Muscle of arm (tissue), 14 donors: ENCODE data around the gene ITGB3. TPM values are rescaled to one million over a fixed set of nuclear protein-coding genes. Genes with fewer than 3 reads are reported as not detected.
"Not testable (repeated sequence)": the region's sequence is repeated elsewhere in the genome, so short reads cannot be mapped to it uniquely, and the experiment has no call there.

Experiments used
- DNase-seq: peaks from one replicate; pipeline ENCODE4 v3.0.0-alpha.2; 2013
- long read RNA-seq, 11 donors: transcript quantifications; one replicate each; lab custom pipeline, GENCODE V29; 2026
- polyA plus RNA-seq, 12 donors: library from polyadenylated mRNA; unstranded; fragments of 120-200 nt; gene quantifications; one replicate each; pipeline ENCODE4 v1.2.1, GENCODE V29; 2013; ENCODE audit not compliant: insufficient read length in 12 of 12

The ITGB3 gene
- polyA plus RNA-seq, result 10 to 100 TPM in 11 of 12 donors, not detected in 1; 10.6 to 17.7 (median 14.0) TPM
- long read RNA-seq, donor 1, result 0 reads
- long read RNA-seq, donor 2, partial matches to known transcripts, result 0 of 1 reads
- long read RNA-seq, donor 2, other reads (novel, unspliced or antisense), result 0 of 1 reads
- long read RNA-seq, donor 3, partial matches to known transcripts, result 6 of 6 reads
- long read RNA-seq, donor 3, other reads (novel, unspliced or antisense), result 0 of 6 reads
- long read RNA-seq, donor 4, result 0 reads
- long read RNA-seq, donor 5, partial matches to known transcripts, result 5 of 7 reads
- long read RNA-seq, donor 5, other reads (novel, unspliced or antisense), result 0 of 7 reads
- long read RNA-seq, donor 6, result 0 reads
- long read RNA-seq, donor 7, result 0 reads
- long read RNA-seq, donor 8, partial matches to known transcripts, result 0 of 3 reads
- long read RNA-seq, donor 8, other reads (novel, unspliced or antisense), result 0 of 3 reads
- long read RNA-seq, donor 9, partial matches to known transcripts, result 0 of 1 reads
- long read RNA-seq, donor 9, other reads (novel, unspliced or antisense), result 0 of 1 reads
- long read RNA-seq, donor 10, partial matches to known transcripts, result 5 of 6 reads
- long read RNA-seq, donor 10, other reads (novel, unspliced or antisense), result 0 of 6 reads
- long read RNA-seq, donor 11, partial matches to known transcripts, result 0 of 1 reads
- long read RNA-seq, donor 11, other reads (novel, unspliced or antisense), result 0 of 1 reads

DNA sequence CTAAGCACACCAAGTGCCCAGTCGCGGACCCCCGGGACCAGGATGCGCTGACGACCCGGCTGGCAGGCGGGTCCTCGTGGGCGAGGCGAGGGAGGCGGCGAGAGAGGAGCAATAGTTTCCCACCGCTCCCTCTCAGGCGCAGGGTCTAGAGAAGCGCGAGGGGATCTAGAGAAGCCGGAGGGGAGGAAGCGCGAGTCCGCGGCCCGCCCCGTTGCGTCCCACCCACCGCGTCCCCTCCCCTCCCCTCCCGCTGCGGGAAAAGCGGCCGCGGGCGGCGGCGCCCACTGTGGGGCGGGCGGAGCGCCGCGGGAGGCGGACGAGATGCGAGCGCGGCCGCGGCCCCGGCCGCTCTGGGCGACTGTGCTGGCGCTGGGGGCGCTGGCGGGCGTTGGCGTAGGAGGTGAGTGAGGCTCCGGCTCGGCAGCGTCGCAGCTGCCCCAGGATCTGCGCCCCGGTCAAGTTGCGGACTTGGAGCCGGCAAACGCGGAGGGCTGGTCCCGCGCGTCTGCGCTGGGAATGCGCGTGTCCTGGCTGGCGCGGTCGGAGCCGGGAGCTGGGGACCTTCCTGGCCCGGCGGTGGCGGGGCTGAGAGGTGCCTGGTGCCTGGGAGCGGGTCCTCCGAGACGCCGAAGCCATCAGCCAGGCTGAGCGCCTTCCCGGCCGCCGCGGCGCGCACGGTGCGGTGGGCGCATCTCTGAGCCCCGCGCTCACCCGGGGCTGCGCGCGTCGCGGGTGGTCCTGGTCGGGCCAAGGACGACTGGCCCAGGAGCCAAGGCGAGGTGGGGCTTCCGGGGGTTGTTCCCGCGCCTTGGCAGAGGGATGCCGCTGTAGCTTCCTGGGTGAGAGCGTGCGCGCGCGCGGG is at the start of gene ITGB3:
TSS of gene ITGB3 (plus strand) at position 287 of the 862 bp plus-strand sequence. CDS start at position 322, 35 bp downstream.
- no peak for DNase-seq

DNA sequence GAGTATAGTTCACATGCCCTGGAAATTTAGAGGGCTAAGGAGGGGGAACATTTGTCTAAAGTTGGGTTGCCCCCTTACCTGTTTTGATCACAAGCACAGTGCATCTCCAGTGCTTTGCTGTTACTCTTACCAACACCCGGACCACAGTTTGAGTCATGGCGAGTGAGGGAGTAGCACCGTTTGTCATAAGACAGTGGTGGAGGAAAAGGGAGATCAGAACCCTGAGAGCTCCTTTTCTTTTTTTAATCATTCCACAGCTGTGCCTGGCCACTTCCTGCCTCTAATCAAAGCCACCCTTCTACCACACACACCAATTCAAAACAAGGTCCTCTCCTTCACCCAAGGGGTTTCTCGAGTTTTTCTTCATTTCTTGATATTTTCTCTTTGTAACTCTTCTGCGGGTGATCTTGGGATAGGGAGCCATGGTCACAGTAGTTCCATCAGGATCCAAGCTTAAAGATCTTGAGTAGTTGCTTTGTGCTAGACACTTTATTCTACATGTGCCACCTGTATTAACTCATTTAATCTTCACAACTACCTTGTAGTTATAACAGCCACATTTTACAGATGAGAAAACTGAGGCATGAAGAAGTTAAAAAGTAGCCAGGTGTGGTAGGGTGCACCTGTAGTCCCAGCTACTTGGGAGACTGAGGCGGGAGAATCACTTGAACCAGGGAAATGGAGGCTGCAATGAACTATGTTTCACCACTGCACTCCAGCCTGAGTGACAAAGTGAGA is 49.5 kb upstream of the ITGB3 start:
- DNase-seq, result no peak

DNA sequence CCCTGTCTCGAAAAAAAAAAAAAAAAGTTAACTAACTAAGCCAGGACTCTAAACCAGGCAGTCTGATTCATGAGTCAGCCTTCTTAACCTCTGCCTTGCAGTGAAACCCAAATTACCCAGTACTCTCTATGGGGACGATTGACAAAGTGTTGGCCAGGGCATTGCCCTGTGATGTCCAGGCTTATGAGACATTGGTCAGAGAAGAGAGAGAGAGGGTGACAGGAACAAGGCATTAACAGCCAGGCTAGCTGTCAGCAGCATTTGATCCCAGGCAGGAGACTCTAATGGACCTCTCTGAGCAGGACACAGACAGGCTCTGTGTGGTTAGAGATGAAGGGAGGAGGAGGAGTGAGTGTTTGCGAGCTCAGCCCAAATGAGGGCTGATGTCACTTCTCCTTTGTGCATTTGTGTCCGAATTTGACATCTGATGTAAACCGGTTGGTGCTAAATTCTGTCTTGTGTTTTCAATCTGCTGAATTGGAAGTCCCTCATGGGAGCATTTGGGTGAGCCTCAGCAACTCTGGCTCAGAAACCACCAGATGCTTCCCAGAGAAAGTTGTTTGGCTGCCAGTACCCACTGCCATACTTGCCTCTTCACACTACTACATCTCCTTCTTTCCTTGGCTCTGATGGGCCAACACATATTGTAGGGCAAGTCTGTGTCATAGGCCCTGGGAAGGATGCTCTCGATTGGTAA is 48.8 kb upstream of the ITGB3 start:
- DNase-seq, result no peak

DNA sequence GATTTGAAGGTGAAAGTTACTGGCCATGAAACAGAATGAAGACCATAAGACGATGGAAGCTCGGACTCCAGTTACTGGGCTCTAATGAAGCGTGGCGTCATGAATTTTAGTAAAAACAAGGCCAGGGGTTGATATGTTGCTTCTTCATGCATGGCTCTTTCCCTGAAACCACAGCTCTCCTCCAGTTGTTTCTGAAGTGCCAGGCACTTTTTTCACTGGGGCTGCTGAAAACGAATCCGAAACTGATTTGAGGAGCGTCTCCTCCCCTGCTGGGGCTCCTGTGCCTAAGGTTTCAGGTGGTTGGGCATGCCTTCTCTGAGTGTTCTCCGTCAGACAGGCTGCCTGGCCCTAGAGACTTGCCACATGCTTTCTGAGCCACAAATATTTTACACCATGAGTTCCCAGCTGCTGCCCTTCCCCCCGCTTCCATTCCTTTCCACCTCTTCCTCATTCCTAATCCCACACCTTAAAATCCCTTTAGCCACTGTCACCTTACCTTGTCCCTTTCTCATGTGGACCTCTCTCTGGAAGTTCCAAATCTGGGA is 48.1 kb upstream of the ITGB3 start:
- no peak for DNase-seq

DNA sequence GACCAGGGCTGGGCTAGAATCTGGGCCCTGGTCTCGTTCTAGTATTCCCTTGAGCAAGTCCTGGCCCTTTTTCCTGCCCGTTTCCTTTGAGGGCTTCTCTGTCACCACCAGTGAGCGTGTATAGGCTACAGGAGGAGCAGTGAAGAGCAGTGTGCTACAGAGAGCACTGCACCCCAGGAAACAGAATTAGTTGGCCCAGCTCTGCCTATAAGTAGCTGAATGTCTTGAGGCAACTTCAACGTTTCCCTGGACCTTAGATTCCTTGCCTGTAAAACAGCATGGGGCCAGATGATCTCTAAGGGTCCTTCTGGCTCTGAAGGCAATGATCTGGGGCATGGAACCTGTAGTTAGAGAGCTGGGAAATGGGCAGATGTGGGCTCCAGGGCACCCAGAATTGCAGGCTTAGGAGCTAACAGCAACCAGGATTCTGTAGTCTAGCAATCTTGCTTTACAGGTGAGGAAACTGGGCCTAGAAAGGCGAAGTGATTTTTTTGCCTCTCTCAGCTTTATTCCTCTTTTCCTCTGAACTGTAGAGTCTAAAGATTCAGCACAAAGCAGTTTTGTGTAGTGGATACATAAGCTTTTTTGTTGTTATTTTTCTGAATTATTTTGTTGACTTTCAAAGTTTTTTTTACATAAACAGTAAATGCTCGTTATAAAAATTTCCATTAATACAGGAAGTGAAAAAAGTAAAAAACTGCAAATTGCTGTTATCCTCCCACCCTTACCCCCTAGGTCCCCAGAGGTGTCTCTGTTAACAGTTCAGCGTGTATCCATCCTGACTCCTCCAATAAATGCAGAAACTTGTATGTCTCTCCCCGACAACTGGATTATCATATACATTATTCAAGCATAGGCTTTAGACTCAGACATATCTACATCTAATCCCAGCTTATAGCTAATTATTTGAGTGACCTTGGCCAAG is 46.2 kb upstream of the ITGB3 start:
- DNase-seq, result no peak

DNA sequence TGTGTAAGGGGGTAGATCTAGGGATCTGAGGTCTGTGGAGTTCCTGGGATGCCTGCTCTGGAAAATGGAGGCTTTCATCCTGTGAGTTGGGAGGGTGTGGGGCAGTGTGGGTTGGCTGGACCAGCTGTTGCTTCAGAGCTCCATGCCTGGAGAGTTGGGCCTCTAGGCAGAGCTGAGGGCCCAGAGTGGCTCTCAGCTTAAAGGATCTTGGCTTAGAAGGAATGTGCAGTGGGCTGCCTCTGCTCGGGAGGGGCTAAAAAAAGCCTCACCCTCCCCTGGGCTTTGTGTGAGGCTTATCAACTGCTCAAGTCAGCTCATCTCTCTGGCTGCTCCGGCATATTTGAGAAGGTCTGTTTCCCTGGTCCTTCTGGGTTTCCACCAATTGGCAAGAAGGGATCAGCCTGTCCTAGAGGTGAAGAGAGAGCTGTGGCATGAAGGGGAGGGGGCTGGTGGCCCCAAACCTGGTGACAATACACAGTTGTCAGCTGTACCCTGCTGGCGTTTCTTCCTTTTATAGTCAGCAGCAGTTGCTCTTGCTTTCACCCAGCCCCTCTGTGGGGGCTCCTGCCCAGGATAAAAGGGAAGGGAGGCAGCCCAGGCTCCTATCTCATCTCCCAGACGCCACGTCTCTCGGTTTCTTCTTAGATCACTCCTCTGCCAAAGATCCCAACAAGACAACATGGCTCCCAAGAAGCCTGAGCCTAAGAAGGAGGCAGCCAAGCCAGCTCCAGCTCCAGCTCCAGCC is 44.7 kb upstream of the ITGB3 start, which contains the start of gene MYL4:
TSS of gene MYL4 (plus strand) at position 605 of the 745 bp plus-strand sequence. CDS start at position 680, 75 bp downstream.
- DNase-seq, result no peak

DNA sequence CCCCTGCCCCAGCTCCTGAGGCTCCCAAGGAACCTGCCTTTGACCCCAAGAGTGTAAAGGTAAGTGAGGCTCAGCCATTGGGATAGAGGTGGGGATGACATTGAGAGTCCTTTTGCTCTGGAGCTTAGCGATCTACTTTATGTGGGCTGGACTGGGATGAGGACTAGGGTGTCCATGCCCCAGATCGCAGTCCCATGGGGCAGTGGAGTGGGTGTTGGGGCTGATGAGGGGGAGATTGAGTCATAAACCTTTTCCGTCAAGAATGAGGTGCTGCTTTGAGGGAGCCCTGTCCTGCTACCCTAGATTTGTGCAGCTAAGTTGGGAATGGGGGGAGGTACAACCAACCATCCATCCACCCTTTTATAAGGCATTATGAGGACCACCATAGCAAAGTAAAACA is 44.1 kb upstream of the ITGB3 start:
- DNase-seq, result no peak

DNA sequence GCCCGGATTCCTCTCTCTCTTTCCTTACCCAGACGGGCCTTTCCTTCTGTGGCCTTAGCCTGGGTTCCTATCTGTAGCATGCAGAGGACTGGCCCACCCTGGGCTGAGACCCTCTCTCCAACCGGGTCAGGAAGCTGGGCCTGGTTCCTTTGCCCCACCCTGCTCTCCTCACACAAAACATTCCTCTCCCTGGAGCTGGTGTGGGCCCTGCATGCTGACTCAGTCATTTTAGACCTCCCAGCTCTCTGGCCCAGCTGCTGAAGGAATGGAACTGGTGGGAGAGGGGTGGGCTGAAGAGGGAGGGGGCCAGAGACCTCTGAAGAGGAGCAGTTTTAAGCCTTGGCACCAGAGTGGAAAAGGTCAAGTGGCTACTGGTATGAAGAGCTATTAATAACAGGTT is 43.5 kb upstream of the ITGB3 start:
- no peak for DNase-seq

DNA sequence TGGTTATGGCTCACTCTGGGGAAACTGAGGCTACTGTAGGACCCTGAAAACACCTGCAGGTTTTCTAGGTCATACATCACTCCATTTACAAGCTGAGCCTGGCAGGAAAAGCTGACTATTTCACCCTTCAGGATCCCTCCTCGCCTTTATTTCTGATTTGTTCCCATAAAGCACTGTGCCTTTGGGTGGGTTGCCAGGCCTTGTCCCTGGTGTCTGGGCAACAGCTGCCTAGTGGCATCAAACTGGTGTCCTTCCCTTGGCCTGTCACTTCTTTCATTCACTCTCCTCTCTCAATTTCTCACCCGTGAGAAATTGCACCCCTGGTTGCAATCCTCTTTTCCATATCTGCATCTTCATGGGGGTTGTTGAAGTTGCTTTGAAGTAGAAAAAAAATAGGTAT is 42.8 kb upstream of the ITGB3 start:
- no peak for DNase-seq

DNA sequence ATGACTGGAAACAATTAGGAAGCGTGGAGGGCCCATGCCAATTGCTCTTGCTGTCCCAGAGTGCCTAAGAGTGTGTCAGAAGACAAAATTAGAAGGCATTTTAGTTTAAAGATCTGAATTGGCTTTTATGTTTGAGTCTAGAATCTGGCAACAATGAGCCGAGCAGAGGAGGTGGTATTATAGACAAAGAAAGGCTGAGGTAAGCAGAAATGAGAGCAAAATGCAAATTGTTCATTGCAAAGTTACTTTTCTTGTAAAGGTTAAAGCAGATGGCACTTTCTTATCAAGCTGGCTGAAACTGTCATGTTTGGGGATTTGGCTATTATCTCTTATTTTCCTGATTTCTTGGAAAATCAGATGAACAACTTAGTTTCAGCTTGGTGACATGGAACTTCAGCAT is 41.2 kb upstream of the ITGB3 start:
- DNase-seq, result no peak

DNA sequence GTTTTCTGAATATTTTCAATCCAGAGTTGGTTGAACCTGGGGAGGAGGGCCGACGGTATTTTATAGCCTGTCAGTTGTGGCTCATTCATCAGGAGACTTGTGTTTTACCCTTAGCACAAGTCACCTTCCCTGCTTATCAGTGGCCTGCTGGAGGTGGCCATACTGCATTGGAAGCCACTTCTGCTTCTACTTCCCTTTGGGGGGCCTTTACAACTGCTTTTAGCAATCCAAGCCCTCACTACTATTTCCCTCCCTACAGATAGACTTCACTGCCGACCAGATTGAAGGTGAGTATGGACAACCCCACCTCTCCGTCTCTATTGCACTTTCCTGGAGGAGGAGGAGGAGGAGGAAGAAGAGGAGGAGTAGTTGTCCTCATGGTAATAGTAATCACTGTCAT is 40.1 kb upstream of the ITGB3 start:
- no peak for DNase-seq

DNA sequence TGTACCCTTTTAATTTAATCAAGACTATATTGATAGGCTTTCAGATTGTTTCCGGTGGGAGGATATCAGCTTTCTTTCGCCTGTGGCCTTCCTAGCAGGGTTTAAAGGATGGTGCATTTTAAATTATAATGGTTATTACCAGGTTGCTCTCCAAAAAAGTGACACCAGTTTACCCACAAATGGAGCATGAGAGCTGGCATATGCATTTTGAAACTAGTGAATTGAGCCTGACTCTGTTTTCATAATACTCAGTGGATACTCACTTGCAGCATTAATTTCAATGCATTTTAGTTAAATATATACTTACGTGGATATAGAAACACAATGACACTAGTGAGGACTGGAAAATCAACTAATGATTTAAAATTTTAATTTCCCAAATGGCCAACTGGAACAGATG is 38.7 kb upstream of the ITGB3 start:
- DNase-seq, result no peak

DNA sequence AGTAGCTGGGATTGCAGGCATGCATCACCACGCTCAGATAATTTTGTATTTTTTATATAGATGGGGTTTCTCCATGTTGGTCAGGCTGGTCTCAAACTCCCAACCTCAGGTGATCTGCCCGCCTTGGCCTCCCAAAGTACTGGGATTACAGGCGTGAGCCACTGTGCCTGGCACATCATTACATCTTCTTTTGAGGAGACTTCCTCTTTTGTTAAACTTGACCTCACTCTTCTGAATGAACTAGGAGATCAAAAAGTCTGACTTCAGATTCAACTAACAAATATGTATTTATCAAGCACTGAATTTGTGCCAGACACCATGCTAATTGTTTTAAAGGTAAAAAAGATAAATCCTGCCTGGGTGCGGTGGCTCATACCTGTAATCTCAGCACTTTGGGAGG is 36.8 kb upstream of the ITGB3 start:
- not testable (repeated sequence) for DNase-seq

DNA sequence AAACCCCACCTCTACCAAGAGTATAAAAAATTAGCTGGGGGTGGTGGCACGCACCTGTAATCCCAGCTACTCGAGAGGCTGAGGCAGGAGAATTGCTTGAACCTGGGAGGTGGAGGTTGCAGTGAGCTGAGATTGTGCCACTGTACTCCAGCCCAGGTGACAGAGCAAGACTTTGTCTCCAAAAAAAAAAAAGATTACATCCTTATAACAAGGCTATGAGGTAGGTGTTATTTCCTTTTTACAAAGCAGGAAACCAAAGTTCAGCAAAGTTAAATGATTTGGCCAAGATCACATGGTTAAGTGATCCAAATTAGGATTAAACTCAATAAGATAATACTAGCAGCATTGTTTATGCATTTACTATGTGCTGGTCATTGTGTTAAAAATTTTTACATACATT is 36.3 kb upstream of the ITGB3 start:
- DNase-seq, result not testable (repeated sequence)

DNA sequence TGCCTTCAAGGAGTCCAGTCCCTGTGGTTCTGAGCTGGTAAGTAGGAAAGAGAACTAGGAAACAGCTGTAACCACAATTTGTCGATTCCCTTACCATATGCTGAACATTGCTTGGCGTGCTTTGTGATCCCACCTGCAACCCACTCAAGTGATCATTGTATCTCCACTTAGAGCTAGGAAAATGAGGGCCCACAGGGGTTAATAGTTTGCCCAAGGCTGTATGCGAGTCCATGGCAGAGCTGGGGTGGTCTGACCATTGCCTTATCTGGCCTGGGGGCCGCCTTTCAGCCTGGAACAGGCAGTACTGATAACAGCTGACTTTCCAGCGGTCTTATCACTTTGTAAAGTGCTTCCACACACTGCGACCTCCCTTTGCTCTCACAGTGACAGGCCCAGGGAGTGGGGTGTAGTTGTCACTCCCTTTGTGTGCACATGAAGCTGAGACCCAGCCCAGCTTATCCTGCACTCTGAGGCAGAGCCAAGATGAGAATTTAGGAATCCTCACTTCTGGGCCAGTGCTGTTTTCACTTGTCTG is 34.7 kb upstream of the ITGB3 start:
- no peak for DNase-seq

DNA sequence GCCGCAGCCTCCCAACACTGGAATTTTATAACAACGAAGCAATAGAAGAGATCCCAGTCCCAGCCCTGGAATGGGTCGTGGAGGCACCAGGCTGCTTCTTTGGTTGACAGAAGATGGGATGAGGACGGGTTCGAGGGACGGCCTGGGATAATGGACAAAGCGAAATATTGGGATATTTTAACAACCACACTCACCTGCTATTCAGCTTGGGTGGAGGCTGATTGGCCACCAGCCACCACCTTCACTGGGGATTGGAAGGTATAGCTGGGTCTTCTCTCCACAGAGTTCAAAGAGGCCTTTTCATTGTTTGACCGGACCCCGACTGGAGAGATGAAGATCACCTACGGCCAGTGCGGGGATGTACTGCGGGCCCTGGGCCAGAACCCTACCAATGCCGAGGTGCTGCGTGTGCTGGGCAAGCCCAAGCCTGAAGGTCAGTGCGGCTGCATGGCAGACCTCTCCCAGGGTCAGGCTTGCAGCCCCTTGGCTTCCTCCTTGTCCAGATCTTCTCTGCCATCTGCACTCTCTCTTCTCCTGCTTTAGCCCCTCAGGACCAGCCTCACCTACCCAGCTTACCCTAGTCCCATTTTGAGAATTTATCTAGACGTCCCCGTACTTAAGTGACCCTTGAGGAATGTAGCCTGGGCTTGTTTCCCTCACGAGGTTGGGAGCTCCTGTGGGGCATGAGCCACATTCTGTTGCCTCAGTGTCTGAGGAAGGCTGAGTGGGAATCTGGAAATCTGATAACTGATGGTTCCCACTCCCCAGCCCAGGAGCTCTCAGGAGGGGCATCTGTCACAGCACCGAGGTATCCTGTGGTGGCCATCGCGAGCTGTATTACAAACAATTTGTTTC is 33.8 kb upstream of the ITGB3 start:
- DNase-seq, result no peak

DNA sequence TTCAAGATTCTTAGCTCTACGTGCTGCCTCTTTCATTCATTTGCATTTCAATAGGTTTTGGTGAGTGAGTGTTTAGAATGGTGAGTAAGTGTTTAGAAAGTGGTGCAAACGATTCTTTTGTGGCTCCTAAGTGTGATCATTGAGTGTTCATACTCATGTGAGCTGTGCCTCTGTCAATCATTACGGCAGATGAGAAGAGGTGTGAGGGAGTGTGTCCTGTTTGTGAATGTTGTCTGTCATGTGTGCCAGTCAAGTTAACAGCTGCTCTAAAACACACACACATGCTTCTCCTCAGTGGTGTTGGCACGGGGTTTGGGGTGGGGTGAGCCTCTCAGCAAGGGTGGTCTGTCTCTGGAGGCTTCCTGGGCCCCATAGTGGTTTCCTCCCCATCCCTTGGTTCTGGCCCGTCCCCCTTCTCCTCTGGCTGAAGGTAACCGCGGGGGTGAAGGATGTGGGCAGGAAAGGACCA is 33.1 kb upstream of the ITGB3 start:
- no peak for DNase-seq
